Measurements from ENCODE around the gene INPP4A.
"Not testable (repeated sequence)": the region's sequence is repeated elsewhere in the genome, so short reads cannot be mapped to it uniquely, and the experiment has no call there.

Gene INPP4A

DNA sequence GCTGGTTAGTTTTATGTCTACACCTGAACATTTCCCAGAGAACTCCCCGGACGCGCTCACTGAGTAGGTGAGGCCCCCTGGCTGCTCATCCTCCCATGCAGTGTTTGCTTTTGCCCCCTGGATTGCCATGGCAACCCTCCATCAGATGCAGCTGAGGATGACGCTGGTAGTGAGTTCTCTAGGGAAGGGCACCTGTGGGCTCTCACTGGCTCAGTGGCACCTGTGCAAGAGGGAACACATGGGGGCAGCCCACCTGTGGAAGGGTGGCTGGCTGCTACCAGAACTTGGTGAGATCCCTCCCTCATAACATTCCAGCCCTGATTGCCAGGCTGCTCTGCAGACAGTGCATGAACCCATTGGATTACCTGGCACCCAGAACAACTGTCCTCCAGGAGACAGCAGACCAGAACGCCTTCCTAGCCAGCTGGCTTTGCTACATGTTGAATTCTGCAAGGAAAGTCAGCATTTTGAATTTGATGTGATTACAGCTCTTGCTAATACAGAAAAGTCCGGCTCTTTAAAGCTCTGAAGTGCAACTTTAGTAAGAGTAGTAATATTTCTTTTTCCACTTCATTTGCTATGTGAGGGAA lies 142.0 kb downstream of the INPP4A start:
- no peak for DNase-seq (ENCODE audit: low read depth in 2 of 2)

DNA sequence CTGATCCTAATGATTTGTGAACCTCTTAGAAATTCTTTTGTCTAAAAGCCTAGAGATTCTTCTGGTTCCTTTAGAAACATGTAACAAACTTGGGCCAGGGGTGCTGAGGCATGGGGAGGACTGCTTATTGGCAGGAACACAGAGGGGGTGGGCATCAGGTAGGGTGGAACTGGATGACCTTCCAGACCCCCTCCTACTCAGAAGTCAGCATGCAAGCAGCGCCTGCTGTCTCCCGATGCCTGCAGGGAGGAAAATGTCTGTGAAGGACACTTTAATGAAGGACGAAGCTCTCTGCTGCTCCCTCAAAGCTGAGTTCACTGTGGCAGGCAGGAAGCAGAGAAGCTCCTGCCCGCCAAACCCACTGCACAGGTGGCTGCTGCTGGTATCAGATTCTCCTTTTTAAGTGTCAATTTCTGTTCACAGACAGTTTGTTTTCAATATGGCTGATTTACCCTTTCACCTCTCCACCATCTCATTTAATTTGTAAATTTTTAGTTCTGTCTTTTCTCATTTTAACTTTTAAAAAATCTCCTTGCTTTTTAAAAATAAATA lies 144.3 kb downstream of the INPP4A start:
- DNase-seq (ENCODE audit: low read depth in 2 of 2) = no peak

DNA sequence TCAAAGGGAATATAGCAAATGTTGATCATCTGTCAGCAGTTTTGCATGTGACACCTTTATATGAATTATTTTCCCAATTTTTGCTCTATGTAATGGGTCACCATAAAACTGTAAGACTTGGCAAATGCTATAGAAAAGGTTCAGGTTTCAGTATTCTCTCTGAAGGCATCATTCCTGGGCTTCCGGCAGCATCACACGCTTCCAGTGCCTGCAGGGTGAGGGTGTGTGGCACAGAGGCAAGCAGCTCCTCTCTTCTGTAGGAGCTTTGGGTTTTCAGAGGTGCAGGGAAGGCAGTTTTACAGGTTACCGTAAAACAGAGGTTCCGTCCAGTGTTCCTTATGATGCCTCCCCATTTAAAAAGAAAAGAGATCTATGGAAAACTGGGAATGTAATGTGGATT lies 144.8 kb downstream of the INPP4A start:
- DNase-seq (ENCODE audit: low read depth in 2 of 2) = no peak

DNA sequence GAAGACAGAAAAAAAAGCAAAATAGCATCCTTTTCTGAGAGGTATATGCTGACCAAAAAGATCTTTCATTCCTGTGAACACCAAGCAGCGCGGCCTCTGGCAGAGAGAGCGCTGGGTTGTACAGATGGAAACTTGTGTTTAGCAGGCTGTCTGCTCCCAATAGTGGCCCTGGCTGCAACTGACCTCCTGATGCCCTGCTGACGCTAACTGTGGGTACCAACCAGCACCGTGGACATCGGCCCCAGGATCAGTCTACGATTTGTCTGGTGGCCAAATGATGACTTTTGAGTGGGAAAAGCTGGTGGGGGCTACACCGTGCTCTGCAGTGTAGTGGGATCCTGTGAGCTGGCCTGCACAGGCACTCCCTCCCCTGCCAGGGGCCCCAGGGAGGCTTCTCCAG lies 147.9 kb downstream of the INPP4A start:
- DNase-seq (ENCODE audit: low read depth in 2 of 2) = no peak

DNA sequence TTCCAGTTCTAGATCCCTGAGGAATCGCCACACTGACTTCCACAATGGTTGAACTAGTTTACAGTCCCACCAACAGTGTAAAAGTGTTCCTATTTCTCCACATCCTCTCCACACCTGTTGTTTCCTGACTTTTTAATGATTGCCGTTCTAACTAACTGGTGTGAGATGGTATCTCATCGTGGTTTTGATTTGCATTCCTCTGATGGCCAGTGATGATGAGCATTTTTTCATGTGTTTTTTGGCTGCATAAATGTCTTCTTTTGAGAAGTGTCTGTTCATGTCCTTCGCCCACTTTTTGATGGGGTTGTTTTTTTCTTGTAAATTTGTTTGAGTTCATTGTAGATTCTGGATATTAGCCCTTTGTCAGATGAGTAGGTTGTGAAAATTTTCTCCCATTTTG lies 150.0 kb downstream of the INPP4A start:
- DNase-seq (ENCODE audit: low read depth in 2 of 2) = not testable (repeated sequence)

DNA sequence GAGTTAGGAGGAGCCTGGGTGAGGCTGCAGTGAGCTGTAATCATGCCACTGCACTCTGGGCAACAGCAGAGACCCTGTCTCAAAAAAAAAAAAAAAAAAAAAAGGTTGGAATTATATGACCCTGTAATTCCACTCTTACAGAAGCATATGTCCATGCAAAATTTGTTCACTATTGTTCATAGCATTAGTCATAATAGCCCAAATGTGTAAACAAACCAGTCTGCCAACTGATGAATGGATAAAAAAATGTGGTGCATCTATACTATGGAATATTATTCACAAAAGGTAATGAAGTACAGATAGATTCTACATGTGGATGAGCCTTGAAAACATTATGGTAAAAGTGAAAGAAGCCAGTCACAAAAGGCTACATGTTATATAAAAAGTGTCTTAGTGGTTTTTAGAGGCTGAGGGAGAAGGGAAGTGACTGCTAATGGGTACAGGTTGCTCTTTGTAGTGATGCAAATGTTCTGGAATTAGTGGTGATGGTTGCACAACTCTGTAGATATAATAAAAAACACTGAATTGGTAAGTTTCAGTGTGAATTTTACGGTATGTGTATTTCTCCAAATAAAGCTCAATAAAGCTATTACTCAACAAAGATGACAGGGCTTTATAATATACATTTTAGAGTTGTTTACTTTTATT lies 154.2 kb downstream of the INPP4A start:
- no peak for DNase-seq (ENCODE audit: low read depth in 2 of 2)

DNA sequence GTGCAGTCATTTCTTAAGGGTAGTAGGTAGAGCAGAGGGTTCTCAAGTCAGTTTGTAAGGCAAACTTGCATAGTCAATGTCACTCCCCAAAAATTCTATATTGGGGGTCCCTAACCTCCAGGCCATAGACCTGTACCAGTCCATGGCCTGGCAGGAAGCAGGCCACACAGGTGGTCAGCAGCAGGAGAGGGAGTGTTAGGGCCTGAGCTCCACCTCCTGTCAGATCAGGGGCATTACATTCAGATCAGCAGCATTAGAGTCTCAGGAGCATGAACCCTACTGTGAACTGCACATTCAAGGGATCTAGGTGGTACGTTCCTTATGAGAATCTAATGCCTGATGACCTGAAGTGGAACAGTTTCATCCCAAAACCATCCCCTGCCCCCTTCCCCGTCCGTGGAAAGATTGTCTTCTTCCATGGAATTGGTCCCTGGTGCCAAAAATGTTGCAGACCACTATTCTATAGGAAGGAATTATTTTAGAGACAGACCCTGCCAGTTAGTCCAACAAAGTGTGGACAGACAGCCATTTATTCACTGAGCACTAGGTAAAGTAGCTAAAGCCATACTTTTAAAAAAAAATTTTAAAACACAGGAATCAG lies 157.0 kb downstream of the INPP4A start:
- no peak for DNase-seq (ENCODE audit: low read depth in 2 of 2)

DNA sequence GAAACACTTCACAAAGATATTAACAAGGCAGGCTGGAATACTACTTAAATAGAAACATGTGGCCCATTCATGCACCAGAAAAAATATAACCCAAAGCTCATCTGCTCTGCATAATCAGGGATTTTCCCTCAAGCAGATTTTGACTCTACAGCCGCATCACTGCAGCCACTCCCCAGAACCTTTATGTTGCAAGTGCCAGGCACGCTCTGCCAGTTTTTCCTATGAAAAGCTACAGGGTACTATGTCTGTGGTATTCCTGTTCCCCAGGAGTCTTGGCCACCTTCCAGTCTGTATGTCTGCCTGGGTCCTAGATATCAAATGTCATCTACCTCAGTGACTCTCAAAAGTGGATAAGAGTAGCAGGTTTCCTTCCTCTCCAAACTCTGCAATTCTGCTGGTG lies 159.9 kb downstream of the INPP4A start:
- DNase-seq (ENCODE audit: low read depth in 2 of 2) = no peak

DNA sequence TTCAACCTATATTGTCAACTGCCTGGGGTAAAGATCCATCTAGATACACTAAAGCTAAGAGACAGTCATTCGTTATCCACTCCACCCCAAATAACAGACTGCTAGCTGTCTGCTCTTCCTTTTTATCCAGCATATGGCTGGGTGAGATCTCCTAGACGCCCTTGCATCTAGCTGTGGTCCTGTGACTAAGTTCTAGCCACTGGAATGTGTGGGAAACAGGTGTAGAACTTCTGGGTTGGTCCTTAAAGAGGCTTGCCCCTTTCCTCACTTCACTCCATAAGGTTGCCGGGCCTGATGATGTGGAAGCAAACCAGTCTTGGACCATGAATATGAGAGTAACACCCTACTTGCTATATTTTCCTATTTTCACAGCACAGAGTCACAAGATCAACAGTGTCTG lies 160.4 kb downstream of the INPP4A start:
- DNase-seq (ENCODE audit: low read depth in 2 of 2) = no peak

DNA sequence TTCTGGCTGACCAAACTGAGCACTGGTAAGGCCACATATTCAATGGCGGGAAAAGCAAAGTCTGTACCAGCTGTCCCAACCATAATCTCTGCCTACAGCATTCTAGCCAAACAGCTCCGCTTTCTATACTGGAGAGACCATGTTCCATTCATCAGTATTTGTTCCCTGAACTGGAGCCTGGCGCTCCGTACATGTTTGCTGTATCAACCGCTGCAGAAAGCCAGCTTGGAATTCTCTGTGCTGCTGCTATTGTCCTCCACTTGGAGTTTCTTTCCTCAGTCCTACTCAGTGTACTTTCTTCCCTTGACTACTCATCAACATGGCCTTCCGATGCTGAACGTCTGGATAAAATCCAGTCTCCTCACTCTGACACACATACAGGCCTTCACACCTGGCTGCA lies 161.8 kb downstream of the INPP4A start:
- no peak for DNase-seq (ENCODE audit: low read depth in 2 of 2)

DNA sequence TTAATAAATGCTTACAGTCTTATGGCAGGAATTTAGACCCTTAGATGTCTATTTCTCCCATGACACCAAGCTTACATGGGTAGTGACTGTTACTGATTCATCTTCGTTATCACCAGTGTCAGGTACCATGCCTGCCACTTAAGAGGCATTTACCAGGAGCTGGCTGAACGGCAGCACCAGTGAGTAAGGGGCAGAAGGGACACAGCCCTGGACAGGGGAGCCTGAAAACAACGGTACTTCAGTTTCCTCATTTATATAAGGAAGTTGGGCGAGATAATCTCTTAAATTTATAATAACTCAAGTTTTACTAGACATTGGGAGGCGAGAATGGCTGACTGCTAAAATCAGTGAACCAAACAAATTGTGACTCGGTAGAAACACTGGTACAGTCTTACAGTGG lies 162.4 kb downstream of the INPP4A start:
- DNase-seq (ENCODE audit: low read depth in 2 of 2) = no peak

DNA sequence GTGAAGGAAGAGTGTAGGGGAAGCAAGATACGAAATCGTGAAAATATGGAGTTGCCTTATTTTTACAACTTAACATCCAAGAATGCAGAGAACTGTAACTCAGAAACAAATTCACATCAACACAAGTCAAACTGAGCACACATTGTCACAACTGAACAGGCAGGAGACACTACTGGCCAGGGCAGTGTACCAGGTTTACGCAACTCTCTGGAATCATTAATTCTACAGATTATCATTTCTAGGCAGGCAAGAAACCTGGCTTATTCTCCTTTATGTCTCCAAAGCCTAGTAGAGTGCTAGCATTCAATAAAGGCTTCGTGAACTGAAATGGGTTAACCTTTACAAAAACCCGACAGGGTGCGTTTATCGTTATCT lies 163.1 kb downstream of the INPP4A start:
- DNase-seq (ENCODE audit: low read depth in 2 of 2) = no peak

DNA sequence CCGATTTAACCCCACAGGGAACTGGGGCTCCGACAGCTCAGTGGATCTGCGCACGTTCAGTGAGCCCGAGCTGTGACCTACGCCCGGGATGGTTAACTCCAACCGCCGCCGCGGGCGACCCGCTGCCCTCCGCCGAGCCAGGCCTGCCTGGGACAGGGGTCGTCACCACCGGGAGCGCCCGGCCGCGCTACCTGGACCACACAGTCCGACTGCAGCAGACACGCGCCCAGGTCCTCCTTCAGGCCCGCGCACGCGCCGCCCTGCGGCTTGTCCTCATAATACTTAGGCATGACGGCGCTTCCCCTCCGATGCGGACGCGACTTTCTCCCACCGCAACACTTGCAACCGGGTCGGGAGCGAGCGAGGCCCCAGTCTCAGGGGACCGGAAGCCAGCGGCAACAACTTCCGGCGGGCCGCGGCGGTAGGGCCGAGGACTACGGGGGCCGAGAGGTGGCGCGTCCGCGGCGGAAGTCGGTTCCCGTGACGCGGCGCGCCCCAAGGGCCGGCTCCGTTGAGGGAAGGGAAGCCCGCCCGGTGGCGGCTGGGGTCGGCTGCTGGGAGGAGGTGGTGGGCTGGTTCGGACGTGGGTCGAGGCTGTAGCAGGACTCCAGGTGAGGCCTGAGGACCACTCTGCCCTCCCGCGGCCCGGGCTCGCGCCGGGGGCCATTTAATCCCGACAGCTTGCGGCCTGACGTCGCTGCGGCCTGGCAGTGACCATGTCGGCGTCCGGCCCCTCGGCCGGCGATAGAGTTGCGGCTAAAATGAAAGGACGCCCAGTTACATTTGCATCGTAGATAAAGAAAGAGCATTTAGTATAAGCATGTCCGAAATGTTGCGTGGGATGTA lies 163.7 kb downstream of the INPP4A start, which contains the start of the genes COA5 and UNC50:
TSS of gene COA5 (minus strand) at position 397 of the 846 bp plus-strand sequence. CDS start at position 290, 107 bp downstream.
TSS of gene UNC50 (plus strand) at position 474 of the 846 bp plus-strand sequence. CDS start 1,171 bp downstream, outside the sequence.
- peak; percentile 85 to 86 for DNase-seq (ENCODE audit: low read depth in 2 of 2)

DNA sequence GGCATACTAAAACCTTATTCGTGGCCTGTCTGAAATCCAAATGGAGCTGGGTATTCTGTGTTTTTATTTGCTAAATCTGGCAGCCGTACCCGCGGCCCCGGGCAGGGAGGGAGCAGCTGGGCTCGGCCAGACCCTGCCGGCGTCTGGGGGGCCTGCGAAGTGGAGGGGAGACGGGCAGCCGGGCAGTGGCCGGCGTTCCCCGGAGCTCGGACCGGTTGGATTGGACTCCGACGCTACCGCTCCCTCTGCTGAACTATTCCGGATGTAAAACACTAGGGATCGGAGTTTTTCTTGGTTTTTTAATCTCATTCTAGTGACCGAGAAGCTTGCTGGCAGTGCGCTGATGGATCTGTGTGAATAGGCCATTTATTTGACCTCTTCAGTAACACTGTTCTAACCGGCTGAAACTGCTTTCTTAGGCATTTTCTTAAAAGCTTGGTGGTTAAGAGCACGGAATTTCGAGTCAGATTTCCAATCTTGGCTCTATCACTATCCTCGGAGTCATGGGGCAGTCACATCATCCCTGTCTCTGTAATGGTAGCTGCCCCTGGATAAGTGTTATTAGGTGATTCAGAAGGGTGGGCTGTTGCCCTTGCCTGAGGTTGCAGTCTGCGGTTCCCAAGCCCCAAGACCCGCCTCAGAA lies 164.4 kb downstream of the INPP4A start:
- no peak for DNase-seq (ENCODE audit: low read depth in 2 of 2)

DNA sequence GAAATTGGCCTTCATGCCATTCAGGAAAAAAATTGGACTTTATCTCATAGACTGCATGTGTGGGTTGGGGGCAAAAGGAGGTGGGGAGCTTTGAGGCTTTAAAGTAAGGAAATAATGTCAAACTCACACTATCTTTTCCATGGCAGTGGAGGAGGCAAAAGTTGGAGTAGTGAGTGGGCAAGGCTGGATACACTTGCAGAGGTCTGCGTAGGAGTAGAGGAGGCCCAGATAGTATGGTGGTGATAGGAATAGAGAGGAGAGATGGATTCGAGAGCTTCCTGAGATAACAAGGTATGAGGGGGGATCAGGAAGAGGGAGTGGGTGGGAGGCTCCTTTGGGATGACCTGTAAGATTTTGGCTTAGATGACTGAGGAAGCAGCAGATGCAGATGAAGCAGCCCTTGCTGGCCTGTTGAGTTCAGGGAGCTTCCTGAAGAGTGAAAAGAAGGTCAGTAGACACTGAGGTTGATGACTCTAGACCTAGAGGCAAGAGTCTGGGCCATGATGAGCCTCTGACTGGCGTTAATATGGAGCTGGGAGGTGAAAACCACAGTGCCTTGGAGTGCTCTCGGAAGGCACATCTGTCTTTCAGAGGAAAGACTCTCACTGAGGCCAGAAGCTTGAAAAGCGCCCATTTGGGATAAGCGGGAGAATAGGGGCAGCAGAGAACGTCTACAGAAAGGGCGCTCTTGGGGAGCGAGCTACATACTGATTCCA lies 169.5 kb downstream of the INPP4A start:
- DNase-seq (ENCODE audit: low read depth in 2 of 2) = no peak

DNA sequence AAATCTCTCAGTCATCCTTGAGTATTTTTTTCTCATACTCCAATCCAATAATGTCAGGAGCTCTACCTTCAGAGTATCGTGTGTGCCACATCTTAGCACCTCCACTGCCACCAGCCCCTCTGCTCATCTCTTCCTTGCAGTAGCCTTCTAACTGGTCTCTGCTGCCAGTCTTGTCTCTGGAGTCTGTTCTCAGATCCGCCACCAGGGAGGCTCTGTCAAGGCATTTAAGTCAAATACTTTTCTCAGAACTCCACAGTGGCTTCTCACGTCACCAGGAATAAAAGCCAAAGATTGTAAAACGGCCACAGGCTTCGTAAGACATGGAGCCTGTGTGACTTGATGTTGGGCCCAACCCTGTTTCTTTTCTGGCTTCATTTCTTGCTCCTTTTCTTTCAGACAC lies 170.8 kb downstream of the INPP4A start:
- DNase-seq (ENCODE audit: low read depth in 2 of 2) = no peak

DNA sequence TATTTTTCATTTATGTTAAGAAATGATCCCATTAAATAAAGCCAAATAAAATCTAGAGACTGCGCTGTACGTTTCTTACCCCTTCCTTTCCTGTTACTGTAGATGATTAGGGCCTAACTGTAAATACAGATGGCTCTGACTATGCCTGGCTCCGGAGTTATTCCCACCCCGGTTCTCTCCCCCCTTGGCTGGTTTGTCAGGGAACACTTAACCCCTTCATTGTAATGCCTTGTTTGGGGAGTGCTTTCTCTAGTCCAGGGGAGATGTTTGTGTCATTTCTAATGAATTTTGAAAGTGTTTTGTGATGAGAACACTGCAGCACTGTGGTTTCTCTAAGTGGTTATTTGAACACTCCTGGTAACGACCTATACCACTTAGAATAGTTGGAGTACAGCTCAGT lies 172.5 kb downstream of the INPP4A start:
- DNase-seq (ENCODE audit: low read depth in 2 of 2) = no peak

DNA sequence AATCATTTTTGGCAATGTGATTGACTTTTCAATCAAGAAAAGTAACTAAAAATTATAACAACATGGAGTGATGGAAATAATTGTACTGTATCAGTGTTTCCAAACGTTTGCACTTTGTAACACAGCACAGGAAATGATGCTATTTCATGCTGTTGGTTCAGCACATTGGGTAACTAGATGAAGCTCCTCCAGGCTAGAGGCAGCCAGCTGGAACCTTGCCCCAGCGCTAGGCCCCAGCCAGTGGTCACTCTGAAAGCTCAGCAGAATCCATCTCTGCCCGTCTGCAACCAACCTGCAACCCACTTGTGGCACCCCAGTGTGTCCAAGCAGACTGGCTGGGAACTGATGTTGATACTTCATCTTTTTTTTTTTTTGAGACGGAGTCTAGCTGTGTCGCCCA lies 179.0 kb downstream of the INPP4A start:
- no peak for DNase-seq (ENCODE audit: low read depth in 2 of 2)

DNA sequence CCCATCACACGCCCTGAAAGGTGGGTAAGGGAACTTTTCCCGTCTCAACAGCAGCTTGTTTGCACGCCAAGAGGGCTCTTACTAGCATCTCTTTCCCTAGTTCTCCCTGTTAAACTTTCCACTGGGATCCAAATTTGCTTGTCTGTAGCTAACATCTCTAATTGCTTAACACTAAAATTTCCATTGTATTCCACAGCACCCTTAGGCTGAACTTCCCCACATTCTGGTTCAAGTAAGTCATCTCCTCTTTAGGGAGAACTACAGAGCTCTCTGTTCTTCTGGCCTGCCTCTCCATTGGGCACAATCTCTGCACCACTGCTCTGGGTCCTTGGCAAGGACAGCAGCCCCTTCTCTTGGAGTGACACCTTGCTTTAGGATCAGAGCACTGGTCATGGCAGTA lies 187.7 kb downstream of the INPP4A start:
- no peak for DNase-seq (ENCODE audit: low read depth in 2 of 2)

DNA sequence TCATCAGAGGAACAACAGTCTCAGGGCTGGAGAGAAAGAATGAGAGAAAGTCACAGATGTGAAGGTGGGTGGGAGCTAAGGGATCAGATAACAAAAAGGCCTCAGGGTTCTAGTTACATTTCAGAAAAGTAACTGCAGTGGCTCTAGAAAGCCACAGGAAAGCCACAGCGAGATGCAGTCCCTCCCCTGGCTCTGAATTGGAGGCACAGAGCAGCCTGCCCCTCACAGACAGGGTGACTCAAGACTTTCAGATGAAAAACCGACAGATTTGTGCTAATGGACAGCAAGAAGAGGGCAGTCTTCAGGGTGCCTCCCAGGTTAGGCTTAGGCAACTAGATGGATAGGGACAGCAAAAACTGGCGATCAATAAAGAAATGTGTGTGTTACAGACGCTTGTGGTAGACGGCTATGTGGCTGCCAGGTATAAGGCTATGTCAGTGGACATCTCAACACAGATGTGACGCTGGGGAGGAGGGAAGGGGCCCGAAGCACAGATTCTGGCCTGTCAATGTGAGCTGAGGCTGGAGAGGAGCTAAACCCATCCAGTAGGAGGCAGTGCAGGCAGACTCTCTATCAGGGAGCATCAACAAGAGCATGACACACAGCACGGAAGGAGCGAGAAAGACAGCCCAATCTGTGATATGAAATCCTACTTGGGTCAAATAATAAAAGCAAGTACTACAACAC lies 189.9 kb downstream of the INPP4A start:
- DNase-seq (ENCODE audit: low read depth in 2 of 2) = peak; percentile 40 to 53
